HL-60 (cell line): Measurements from ENCODE around the gene COL6A3.

ENCODE experiments used
- DNase-seq, 2 experiments: peaks; one replicate each; pipeline ENCODE4 v3.0.0-alpha.2; 2010 to 2020; ENCODE audit warnings: low read depth in 1 of 2, low spot score in 1 of 2
- H3K27ac ChIP-seq: fragments of 250-450 bp; sonication (Bioruptor Pico); replicated peaks from 2 replicates; pipeline ENCODE4 v1.5.1; 2020; ENCODE audit warnings: mild to moderate bottlenecking, moderate library complexity
- H3K27me3 ChIP-seq: fragments of 250-450 bp; sonication (Bioruptor Pico); 2 replicates; pipeline ENCODE4 v1.5.1; 2021; ENCODE audit warnings: mild to moderate bottlenecking, moderate library complexity; ENCODE audit not compliant: insufficient read depth, poor library complexity, severe bottlenecking
- H3K4me3 ChIP-seq: replicated peaks from 2 replicates; pipeline ENCODE4 v1.5.1; 2011; ENCODE audit warnings: mild to moderate bottlenecking, control low read depth, low read length; ENCODE audit not compliant: insufficient read depth
- CTCF ChIP-seq: IDR thresholded peaks from one replicate; pipeline ENCODE4 v1.5.1; 2011; ENCODE audit warnings: low read length, control low read depth, inconsistent platforms; ENCODE audit not compliant: insufficient read depth
- GABPA ChIP-seq: IDR thresholded peaks from 2 replicates; pipeline ENCODE4 v1.6.1; 2012; ENCODE audit warnings: low read depth
- POLR2AphosphoS5 ChIP-seq: IDR thresholded peaks from 2 replicates; pipeline ENCODE4 v1.6.1; 2012; ENCODE audit warnings: low read depth
- REST ChIP-seq: IDR thresholded peaks from 2 replicates; pipeline ENCODE4 v1.6.1; 2012; ENCODE audit warnings: low read depth; ENCODE audit not compliant: insufficient replicate concordance
- SPI1 ChIP-seq: IDR thresholded peaks from 2 replicates; pipeline ENCODE4 v1.6.1; 2012; ENCODE audit warnings: low read depth, mild to moderate bottlenecking, borderline replicate concordance

The COL6A3 gene

GRCh38 chr2:237296756-237297155, 117.2 kb downstream of the COL6A3 start:
- no peak for DNase-seq
- no peak overlapping the region for H3K27ac ChIP-seq
- H3K4me3 ChIP-seq: no peak overlapping the region
- peaks cover 13% of the 10 kb centered on the region for H3K27me3 ChIP-seq
- no peak for TF ChIP-seq REST
- no peak for TF ChIP-seq SPI1
- no peak for TF ChIP-seq POLR2AphosphoS5
- no peak for TF ChIP-seq GABPA
- no peak for TF ChIP-seq CTCF

GRCh38 chr2:237295889-237296480, 118.0 kb downstream of the COL6A3 start:
- Histone ChIP-seq H3K27ac (no peak overlapping the region), H3K27me3 (peaks cover 18% of the 10 kb centered on the region), H3K4me3 (no peak overlapping the region)
- TF ChIP-seq POLR2AphosphoS5 (no peak), CTCF (no peak), GABPA (no peak), SPI1 (no peak), REST (no peak)
- DNase-seq: no peak

- DNase-seq: no peak
- no peak overlapping the region for H3K27ac ChIP-seq
Measured at GRCh38 chr2:237294460-237294859, 119.5 kb downstream of the COL6A3 start.

More at GRCh38 chr2:237294460-237294859, 119.5 kb downstream of the COL6A3 start:
- H3K4me3 ChIP-seq: no peak overlapping the region
- peaks cover 26% of the 10 kb centered on the region for H3K27me3 ChIP-seq
- no peak for TF ChIP-seq GABPA
- no peak for TF ChIP-seq REST
- TF ChIP-seq POLR2AphosphoS5: no peak
- no peak for TF ChIP-seq CTCF
- no peak for TF ChIP-seq SPI1
